ENCODE results near the gene FAM78A. TPM values are rescaled to one million over a fixed set of nuclear protein-coding genes. Genes with fewer than 3 reads are reported as not detected.
"Not testable (repeated sequence)": the region's sequence is repeated elsewhere in the genome, so short reads cannot be mapped to it uniquely, and the experiment has no call there.

Gene FAM78A
- total RNA-seq, 1 donor from 2014 or later: 27.2 TPM

- no peak for DNase-seq (ENCODE audit: low spot score)
- intact Hi-C loops (cut with DNase I): loop anchor here (5.0 kb wide), 1 partner anchor 35 kb away; no protein-coding TSS in a partner anchor
Observed at GRCh38 chr9:131227112-131227958, 49.0 kb downstream of the FAM78A start.

DNA sequence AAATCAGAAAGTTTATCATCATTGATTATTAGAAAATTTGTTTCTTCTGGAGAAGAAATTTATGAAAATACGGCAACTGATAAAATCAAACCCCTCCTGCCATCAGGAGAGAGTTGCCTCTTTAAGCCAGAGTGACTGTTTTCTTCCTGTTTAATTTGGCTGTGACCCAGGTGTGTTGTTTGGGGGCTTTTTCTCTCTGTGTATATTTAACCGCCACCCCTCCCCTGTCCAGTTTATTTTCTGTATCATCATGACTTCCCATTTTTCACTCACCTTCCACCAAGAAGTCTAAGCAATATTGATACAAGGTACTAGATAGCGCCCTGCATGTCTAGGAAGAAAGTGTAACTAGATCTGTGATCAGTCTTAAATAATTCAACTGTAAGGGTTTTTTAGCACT lies 50.1 kb downstream of the FAM78A start:
- intact Hi-C loops (cut with DNase I): loop anchor here (5.0 kb wide), 1 partner anchor 34 kb away; no protein-coding TSS in a partner anchor
- no peak for DNase-seq (ENCODE audit: low spot score)

DNA sequence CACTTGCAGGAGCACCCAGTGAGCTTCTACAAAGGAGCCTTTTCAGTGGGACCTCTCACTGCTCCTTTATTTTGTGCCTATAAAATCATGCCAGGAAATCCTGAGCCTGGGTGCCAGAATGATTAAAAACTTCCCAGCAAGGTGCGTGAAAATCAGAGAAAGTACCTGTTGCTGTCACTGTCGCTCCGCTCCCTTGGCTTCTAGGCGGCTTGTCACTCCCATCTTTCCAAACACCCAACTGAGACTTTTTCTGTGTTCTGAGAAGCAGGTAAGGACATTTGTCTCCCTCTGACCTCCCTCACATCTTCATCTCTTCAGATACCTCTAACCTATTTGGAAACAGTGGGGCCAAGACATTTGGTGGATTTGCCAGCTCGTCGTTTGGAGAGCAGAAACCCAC lies 53.9 kb downstream of the FAM78A start:
- intact Hi-C loops (cut with DNase I): no loop called here
- no peak for DNase-seq (ENCODE audit: low spot score)

GRCh38 chr9:131220485-131220884 lies 55.8 kb downstream of the FAM78A start:
- intact Hi-C loops (cut with DNase I): no loop called here
- DNase-seq (ENCODE audit: low spot score): no peak

DNA sequence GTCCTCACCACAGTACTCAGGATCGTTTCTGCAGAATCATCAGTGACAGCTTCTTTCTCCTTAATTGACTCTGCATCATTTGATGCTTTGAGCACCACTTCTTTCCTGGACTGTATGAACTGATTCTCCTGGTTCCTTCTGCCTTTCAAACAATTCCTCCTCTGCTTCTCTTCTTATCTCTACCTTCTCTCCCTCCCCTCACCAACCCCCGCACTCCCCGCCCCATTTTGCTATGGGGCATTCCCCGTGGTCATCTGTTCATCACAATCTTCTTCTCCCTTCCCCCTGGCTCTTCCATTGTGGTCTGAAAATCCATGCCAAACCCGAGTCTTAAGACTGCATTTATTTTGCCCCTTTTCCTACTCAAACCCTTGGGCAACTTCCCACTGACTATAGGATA lies 57.9 kb downstream of the FAM78A start:
- intact Hi-C loops (cut with DNase I): no loop called here
- no peak for DNase-seq (ENCODE audit: low spot score)

DNA sequence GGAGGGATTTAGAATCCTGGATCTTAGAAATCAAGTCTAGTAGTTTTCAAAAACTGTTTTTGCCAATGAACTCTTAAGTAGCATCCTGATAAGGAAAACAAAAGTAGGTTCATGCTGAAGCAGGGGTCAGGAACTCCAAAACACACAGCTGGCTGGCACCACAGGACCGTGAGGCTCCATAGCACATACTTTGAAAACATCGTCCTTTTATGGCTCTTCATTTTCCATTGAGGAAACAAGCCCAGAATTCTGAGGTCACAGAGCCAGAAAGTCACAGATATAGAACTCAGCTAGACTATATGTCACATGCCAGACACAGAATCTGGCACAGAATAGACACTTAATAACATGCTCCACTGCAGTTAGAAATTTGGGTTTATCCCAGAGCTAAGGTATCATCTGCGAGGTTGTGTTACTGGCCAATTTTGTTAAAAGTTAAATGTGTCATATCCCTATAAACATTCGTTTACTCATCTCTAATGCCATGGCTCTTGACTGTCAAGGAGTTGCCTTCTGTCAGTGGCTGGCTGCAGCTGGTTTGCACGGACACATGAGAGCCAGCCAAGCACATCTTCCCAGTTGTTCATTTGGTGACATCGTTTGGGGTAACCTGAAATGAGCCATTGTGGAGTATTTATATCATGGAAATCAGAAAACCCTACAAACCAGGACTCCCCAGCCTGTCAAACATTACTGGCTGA lies 58.8 kb downstream of the FAM78A start:
- no peak for DNase-seq (ENCODE audit: low spot score)

GRCh38 chr9:131216806-131217205 lies 59.5 kb downstream of the FAM78A start:
- intact Hi-C loops (cut with DNase I): no loop called here
- DNase-seq (ENCODE audit: low spot score): no peak

More for the DNA sequence above, 58.8 kb downstream of the FAM78A start:
- intact Hi-C loops (cut with DNase I): no loop called here

- intact Hi-C loops (cut with DNase I): no loop called here
- DNase-seq (ENCODE audit: low spot score): no peak
Observed at GRCh38 chr9:131214876-131215275, 61.4 kb downstream of the FAM78A start.

GRCh38 chr9:131214286-131214856 lies 61.9 kb downstream of the FAM78A start:
- no peak for DNase-seq (ENCODE audit: low spot score)
- intact Hi-C loops (cut with DNase I): no loop called here

GRCh38 chr9:131211920-131212319 lies 64.4 kb downstream of the FAM78A start:
- intact Hi-C loops (cut with DNase I); DNase-seq (ENCODE audit: low spot score): not testable (repeated sequence)

Other genes starting within 250 kb of the FAM78A start
- gene AIF1L, start 180.0 kb downstream of the FAM78A start, total RNA-seq: 11.0 TPM
- 22.9 TPM for gene NUP214, start 150.9 kb downstream of the FAM78A start, total RNA-seq
- gene PLPP7, start 13.2 kb upstream of the FAM78A start, total RNA-seq: 78.7 TPM
- 151 TPM for gene PRRC2B, start 117.6 kb upstream of the FAM78A start, total RNA-seq
- gene POMT1, start 226.4 kb upstream of the FAM78A start, total RNA-seq: 24.6 TPM

Measured in cardiac septum (tissue), 1 donor.